Transverse colon (tissue), 4 donors: ENCODE data around the gene CLDN19.

Experiments used
- CTCF ChIP-seq, 5 experiments: fragments of 200-600 bp in 3 of 5; fragments of 450-650 bp in 2 of 5; sonication (generic) in 3 of 5; IDR thresholded peaks; 1 replicate in 2 of 5; 2 replicates in 3 of 5; pipeline ENCODE4 v1.5.1; 2016 to 2017; ENCODE audit warnings: antibody characterized with exemption in 5 of 5, inconsistent platforms in 3 of 5, mild to moderate bottlenecking in 2 of 5, moderate library complexity in 1 of 5
- POLR2A ChIP-seq: fragments of 450-650 bp; IDR thresholded peaks from one replicate; pipeline ENCODE4 v1.6.1; 2016; ENCODE audit warnings: antibody characterized with exemption, mild to moderate bottlenecking, moderate library complexity
- POLR2AphosphoS5 ChIP-seq, 3 donors: sonication (generic); formaldehyde crosslinking; IDR thresholded peaks; one replicate each; pipeline ENCODE4 v1.6.1; 2016; ENCODE audit warnings: antibody characterized with exemption in 3 of 3

GRCh38 chr1:42765832-42766740 lies 26.1 kb upstream of the CLDN19 start:
- peak in 4 of 5 experiments; percentile 20 to 46 (median 40) for TF ChIP-seq CTCF (IDR thresholded peaks at IDR 0.05)
- TF ChIP-seq POLR2A, result no peak
- no peak for TF ChIP-seq POLR2AphosphoS5 (IDR thresholded peaks at IDR 0.05)
